HG03378 (cell line): ENCODE measurements around the gene EHMT1.

Source experiments
- ATAC-seq: cut with Tn5 transposase; IDR thresholded peaks from one replicate; pipeline ENCODE4 v1.9.1; 2021; ENCODE audit warnings: mild to moderate bottlenecking, moderate library complexity; ENCODE audit not compliant: unreplicated experiment

Gene EHMT1

DNA sequence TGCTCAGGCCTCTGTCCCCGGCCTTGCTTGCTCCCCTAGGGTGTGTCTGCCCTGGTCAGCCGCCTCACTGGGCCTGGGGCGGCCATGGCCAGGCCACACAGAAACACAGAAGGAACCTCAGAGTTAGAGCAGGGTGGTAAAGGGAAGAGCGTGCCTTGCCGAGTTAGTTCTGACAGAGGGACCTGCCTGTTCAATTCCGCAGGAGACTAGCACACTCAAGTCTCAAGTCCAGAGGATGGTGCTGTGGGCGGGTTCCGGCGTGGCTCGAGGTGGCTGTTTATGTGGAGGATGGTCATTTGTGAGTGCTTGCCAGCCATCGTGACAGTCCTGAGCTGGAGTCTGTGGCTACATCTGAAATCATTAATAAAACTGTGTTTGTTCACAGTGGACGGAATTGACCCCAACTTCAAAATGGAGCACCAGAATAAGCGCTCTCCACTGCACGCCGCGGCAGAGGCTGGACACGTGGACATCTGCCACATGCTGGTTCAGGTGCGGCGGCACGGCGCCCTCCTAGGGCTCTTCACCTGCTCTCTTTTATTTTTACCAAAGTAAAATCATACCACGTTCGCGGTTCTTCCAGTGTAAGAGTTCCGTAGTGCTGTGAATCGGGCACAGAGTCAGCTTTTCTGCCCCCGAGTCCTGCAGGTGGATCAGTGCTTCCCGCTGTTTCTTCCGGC, 163.2 kb downstream of the EHMT1 start:
- ATAC-seq, result no peak

DNA sequence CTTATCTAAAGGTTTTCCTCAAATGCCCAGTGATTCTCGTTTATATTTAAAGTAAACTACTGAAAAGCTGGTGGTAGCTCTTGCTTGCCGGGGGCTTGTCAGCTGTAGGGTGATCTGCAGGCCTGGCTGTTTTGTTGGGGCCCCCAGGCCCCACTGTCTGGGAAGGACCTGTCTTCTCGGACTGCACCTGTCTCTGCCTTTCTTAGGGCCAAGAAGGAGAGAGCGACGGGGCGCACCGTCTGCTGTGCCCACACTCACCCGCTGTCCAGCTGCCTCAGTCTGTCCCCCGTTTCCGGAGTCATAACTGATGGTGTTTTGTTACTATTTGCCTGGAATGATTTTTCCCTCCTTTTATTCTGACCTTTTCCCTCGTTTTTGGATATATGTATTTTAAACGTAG, 164.7 kb downstream of the EHMT1 start:
- no peak for ATAC-seq

DNA sequence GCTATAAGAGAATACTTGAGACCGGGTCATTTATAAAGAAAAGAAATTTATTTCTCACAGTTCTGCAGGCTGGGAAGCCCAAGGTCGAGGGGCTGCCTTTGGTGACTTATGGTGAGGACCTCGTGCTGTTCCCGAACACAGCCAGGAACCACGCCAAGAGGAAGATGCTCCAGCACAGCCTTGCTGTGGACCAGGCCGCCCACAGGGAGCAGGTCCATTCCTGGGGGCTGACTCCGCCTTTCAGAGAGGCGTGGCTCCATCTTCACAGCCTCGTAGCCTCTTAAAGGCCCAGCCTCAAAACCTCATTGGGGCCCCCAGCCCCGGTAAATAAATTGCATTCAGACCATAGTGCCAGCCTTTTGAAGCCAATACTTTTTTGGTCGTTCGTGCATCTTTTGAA, 165.2 kb downstream of the EHMT1 start:
- no peak for ATAC-seq

- no peak for ATAC-seq
Observed at GRCh38 chr9:137784641-137785513, 166.1 kb downstream of the EHMT1 start.

GRCh38 chr9:137785704-137786161, 166.9 kb downstream of the EHMT1 start:
- ATAC-seq, result no peak

DNA sequence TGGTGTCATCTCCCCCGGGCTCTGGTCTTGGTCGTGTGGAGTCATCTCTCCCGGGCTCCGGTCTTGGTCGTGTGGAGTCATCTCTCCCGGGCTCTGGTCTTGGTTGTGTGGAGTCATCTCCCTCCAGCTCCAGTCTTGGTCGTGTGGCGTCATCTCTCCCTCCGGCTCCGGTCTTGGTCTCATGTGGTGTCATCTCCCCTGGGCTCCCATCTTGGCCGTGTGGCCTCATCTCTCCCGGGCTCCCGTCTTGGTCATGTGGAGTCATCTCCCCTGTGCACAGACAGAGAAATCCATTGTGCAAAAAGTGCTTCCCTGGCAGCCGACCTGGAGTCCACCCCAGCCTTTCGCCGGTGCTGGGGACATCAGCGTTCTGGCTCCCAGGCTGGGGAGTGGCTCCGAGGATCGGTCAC, 167.7 kb downstream of the EHMT1 start:
- ATAC-seq, result no peak

- no peak for ATAC-seq
Observed at GRCh38 chr9:137787381-137787780, 168.6 kb downstream of the EHMT1 start.

- no peak for ATAC-seq
Observed at GRCh38 chr9:137787786-137788505, 169.1 kb downstream of the EHMT1 start.

- ATAC-seq, result no peak
Observed at GRCh38 chr9:137788561-137789294, 169.9 kb downstream of the EHMT1 start.

- ATAC-seq, result no peak
Observed at GRCh38 chr9:137789295-137789895, 170.6 kb downstream of the EHMT1 start.

DNA sequence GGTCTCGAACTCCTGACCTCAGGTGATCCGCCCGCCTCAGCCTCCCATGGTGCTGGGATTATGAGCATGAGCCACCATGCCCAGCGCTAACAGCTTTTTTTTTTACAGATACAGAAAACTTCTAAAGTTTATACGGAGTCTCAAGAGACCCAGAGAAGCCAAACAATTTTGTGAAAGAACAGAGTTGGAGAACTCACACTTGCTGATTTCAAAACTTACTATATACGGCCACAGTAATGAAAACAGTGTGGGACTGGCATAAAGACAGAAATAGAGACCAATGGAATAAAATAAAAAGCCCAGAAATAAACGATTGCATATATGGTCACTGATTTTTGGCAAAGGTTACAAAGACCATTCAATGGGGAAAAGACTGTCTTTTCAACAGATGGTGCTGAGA, 173.1 kb downstream of the EHMT1 start:
- ATAC-seq, result no peak

DNA sequence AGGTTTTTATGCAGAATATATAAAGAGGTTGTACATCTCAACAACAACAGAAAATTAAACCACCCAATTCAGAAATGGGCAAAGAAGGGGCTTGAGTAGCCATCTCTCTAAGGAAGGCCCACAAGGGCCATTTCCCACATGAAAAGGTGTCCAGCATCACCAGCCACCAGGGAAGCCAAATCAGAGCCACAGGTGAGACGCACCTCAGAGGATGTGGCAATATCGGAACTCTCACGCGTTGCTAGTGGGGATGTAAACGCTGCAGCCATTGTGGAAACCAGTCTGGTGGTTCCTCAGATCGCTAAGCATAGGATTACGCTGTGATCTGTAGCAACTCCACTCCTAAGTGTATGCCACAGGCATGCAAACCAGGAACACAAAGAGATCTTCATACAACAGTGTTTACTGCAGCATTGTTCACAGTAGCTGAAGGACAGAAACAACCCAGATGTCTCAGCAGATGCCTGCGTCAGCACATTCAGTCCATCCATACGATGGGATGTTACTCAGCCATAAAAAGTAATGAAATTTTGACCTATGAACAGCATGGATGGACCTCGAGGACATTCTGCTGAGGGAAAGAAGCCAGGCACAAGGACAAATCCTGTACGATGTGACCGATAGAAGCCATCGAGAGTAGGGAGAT, 174.5 kb downstream of the EHMT1 start:
- no peak for ATAC-seq

DNA sequence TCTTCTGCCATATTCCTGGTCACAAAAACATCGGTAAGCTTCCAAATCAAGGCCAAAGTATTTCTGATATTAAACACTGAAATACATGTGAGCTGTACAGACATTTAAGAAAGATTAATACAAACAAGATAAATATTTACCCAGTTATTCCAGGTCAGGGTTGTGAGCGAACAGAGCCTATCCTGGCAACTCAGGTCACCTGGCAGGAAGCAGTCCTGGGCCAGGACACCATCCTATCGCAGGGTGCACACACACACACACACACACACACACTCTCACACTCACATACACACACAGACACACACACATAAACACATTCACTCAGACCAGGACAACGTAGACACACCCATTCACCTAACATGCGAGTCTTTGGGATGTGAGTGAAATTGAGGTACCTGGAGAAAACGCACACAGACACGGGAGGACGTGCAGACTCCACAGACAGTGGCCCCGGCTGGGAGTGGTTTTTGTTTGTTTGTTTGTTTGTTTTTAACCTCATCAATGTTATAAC, 176.4 kb downstream of the EHMT1 start:
- ATAC-seq, result no peak

- ATAC-seq, result no peak
Observed at GRCh38 chr9:137797206-137798120, 178.7 kb downstream of the EHMT1 start.

GRCh38 chr9:137798142-137798541, 179.3 kb downstream of the EHMT1 start:
- ATAC-seq, result no peak

DNA sequence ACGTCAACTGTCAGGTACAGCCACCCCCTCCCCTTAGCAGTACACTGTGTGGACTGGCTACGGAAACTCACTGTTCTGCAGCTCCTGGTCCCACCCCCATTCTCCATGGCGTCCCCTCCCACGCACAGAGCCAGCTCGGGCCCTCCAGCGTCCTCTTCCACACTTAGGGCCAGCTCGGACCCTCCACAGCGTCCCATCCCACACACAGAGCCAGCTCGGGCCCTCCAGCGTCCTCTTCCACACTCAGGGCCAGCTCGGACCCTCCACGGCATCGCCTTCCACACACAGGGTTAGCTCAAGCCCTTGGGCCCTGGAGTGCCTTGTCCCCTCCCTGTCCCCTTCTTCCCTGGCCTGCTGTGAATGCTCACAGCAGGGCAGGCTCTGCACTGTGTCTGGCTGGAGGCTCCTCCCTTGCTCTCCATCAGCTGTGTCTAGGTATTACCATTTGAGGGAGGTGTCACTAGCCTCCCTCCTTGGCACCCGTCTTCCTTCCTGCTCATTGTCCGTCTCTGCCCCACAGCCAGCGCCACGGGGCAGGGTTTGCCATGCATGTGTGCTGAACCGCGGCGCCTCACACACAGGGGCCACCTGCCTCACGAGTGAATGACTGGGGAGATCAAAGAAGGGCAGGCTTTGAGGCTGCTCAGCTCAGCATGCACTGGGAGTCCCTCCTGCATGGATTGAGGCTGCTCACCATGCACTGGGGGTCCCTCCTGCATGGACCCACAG, 180.3 kb downstream of the EHMT1 start:
- ATAC-seq, result no peak

- ATAC-seq, result no peak
Observed at GRCh38 chr9:137799630-137799983, 180.8 kb downstream of the EHMT1 start.
